WTC11 (cell line): ENCODE measurements around the gene ARMC10. TPM values are rescaled to one million over a fixed set of nuclear protein-coding genes. Genes with fewer than 3 reads are reported as not detected.

Experiments
- ATAC-seq: fragments of 200-7000 bp; cut with Tn5 transposase; 2 replicates; pipeline ENCODE4 v1.10.0; 2021; ENCODE audit warnings: mild to moderate bottlenecking, moderate library complexity
- CTCF ChIA-PET: fragments of 300-600 bp; sonication (Branson Sonifier 250); formaldehyde crosslinking; loops from one replicate; lab custom pipeline; 2021; ENCODE audit warnings: antibody characterized with exemption; lab: Charles Lee
- POLR2A ChIA-PET: fragments of 350-600 bp; sonication (Branson Sonifier 250); formaldehyde crosslinking; loops from one replicate; lab custom pipeline; 2021; ENCODE audit warnings: antibody characterized with exemption; lab: Charles Lee
- DNase-seq: peaks from one replicate; pipeline ENCODE4 v3.0.0; 2021; ENCODE audit warnings: low spot score
- H3K27ac Mint-ChIP-seq: 2 replicates; pipeline ENCODE4 v1.8.0; 2021; ENCODE audit warnings: mixed read lengths
- H3K27me3 Mint-ChIP-seq: 2 replicates; pipeline ENCODE4 v1.8.0; 2021; ENCODE audit warnings: low read depth, mild to moderate bottlenecking, moderate library complexity, mixed read lengths
- H3K36me3 Mint-ChIP-seq: 2 replicates; pipeline ENCODE4 v1.8.0; 2021; ENCODE audit warnings: mixed read lengths
- H3K4me1 Mint-ChIP-seq: 2 replicates; pipeline ENCODE4 v1.8.0; 2022; ENCODE audit warnings: mixed read lengths
- H3K4me3 Mint-ChIP-seq: 2 replicates; pipeline ENCODE4 v1.8.0; 2021; ENCODE audit warnings: mild to moderate bottlenecking, moderate library complexity, mixed read lengths
- H3K9me3 Mint-ChIP-seq: 2 replicates; pipeline ENCODE4 v1.8.0; 2021; ENCODE audit warnings: mixed read lengths
- GABPB1 ChIP-seq: sonication (generic); formaldehyde crosslinking; IDR thresholded peaks from 2 replicates; pipeline ENCODE4 v1.8.1; 2023; ENCODE audit warnings: mild to moderate bottlenecking, missing genetic modification reagents
- MXD4 ChIP-seq: fragments of 250-450 bp; sonication (Bioruptor Pico); IDR thresholded peaks from 2 replicates; pipeline ENCODE4 v1.8.0; 2021; ENCODE audit warnings: mild to moderate bottlenecking, moderate library complexity, borderline replicate concordance
- NFATC4 ChIP-seq: fragments of 250-450 bp; sonication (Bioruptor Pico); IDR thresholded peaks from 2 replicates; pipeline ENCODE4 v1.9.0; 2021; ENCODE audit warnings: mild to moderate bottlenecking
- PRRX2 ChIP-seq: fragments of 250-450 bp; sonication (Bioruptor Pico); IDR thresholded peaks from 2 replicates; pipeline ENCODE4 v1.8.0; 2021; ENCODE audit warnings: mild to moderate bottlenecking
- RELA ChIP-seq: sonication (generic); formaldehyde crosslinking; IDR thresholded peaks from 2 replicates; pipeline ENCODE4 v1.8.1; 2022; ENCODE audit warnings: missing genetic modification reagents, mild to moderate bottlenecking, borderline replicate concordance
- TCF7 ChIP-seq: sonication (generic); formaldehyde crosslinking; IDR thresholded peaks from 2 replicates; pipeline ENCODE4 v1.8.0; 2022; ENCODE audit warnings: mild to moderate bottlenecking, low read depth, missing genetic modification reagents, moderate library complexity
- TEAD1 ChIP-seq: sonication (generic); formaldehyde crosslinking; IDR thresholded peaks from 2 replicates; pipeline ENCODE4 v1.8.0; 2022; ENCODE audit warnings: mild to moderate bottlenecking, missing genetic modification reagents
- ZNF317 ChIP-seq: sonication (generic); formaldehyde crosslinking; IDR thresholded peaks from 2 replicates; pipeline ENCODE4 v1.8.1; 2023; ENCODE audit warnings: low read depth, mild to moderate bottlenecking, moderate library complexity, missing genetic modification reagents, borderline replicate concordance
- total RNA-seq: library from RNA; stranded (reverse); gene quantifications from 3 replicates; pipeline ENCODE4 v1.2.3, GENCODE V29; 2021
- TF ChIP-seq, protein P1 (sequence below): sonication (generic); formaldehyde crosslinking; IDR thresholded peaks from 2 replicates; pipeline ENCODE4 v1.8.0; 2022; ENCODE audit warnings: missing genetic modification reagents
- TF ChIP-seq, protein P2 (sequence below): sonication (generic); formaldehyde crosslinking; IDR thresholded peaks from 2 replicates; pipeline ENCODE4 v1.8.1; 2023; ENCODE audit warnings: mild to moderate bottlenecking, missing genetic modification reagents, moderate library complexity
- TF ChIP-seq, protein P3 (sequence below): fragments of 200-600 bp; IDR thresholded peaks from 2 replicates; pipeline ENCODE4 v1.8.0; 2022; ENCODE audit warnings: antibody characterized with exemption
- TF ChIP-seq, protein P4 (sequence below): sonication (generic); formaldehyde crosslinking; IDR thresholded peaks from 2 replicates; pipeline ENCODE4 v1.8.1; 2023; ENCODE audit warnings: mild to moderate bottlenecking, missing genetic modification reagents, moderate library complexity
- TF ChIP-seq, protein P5 (sequence below): sonication (generic); formaldehyde crosslinking; IDR thresholded peaks from 2 replicates; pipeline ENCODE4 v1.8.1; 2022; ENCODE audit warnings: low read depth, missing genetic modification reagents, borderline replicate concordance
- TF ChIP-seq, protein P6 (sequence below): sonication (generic); formaldehyde crosslinking; IDR thresholded peaks from 2 replicates; pipeline ENCODE4 v1.8.0; 2023; ENCODE audit warnings: missing genetic modification reagents, mild to moderate bottlenecking, borderline replicate concordance
- TF ChIP-seq, protein P7 (sequence below): sonication (generic); formaldehyde crosslinking; IDR thresholded peaks from 2 replicates; pipeline ENCODE4 v1.8.1; 2022; ENCODE audit warnings: mild to moderate bottlenecking, moderate library complexity, missing genetic modification reagents
- TF ChIP-seq, protein P8 (sequence below): sonication (generic); formaldehyde crosslinking; IDR thresholded peaks from 2 replicates; pipeline ENCODE4 v1.8.1; 2022; ENCODE audit warnings: missing genetic modification reagents, borderline replicate concordance

The ARMC10 gene
- total RNA-seq, 1 experiment from 2014 or later: 35.4 TPM

DNA sequence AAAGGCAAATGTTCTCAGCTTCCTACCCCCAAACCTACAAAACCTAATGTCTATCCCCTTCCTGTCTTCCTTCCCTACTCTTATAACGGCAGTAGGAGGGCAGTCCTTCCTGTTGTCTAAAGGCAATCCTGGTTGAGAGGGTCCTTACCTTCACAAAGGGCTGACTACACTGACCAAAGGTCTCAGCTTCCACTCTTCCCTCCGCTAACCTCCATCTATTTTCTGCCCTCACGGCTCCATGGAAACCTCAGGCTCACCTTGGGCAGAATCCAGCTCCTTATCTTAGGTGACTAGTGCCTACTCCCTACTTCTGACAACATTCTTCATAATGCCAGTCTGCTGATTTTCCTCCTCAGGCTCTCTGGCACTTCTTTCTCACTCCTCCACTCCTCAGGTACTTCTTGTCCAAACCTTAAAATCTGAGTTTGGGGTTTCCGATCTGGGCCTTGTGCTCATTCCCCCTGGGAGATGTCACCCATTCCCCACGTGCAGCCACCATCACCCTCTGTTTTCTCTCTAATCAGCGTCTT lies 886 bp upstream of the ARMC10 start:
- ATAC-seq (peak; percentile 3), DNase-seq (no peak)

More for the DNA sequence above, 886 bp upstream of the ARMC10 start:
- TF ChIP-seq, protein P1, sequence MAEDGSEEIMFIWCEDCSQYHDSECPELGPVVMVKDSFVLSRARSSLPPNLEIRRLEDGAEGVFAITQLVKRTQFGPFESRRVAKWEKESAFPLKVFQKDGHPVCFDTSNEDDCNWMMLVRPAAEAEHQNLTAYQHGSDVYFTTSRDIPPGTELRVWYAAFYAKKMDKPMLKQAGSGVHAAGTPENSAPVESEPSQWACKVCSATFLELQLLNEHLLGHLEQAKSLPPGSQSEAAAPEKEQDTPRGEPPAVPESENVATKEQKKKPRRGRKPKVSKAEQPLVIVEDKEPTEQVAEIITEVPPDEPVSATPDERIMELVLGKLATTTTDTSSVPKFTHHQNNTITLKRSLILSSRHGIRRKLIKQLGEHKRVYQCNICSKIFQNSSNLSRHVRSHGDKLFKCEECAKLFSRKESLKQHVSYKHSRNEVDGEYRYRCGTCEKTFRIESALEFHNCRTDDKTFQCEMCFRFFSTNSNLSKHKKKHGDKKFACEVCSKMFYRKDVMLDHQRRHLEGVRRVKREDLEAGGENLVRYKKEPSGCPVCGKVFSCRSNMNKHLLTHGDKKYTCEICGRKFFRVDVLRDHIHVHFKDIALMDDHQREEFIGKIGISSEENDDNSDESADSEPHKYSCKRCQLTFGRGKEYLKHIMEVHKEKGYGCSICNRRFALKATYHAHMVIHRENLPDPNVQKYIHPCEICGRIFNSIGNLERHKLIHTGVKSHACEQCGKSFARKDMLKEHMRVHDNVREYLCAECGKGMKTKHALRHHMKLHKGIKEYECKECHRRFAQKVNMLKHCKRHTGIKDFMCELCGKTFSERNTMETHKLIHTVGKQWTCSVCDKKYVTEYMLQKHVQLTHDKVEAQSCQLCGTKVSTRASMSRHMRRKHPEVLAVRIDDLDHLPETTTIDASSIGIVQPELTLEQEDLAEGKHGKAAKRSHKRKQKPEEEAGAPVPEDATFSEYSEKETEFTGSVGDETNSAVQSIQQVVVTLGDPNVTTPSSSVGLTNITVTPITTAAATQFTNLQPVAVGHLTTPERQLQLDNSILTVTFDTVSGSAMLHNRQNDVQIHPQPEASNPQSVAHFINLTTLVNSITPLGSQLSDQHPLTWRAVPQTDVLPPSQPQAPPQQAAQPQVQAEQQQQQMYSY (CRISPR knock-in tag): no peak
- TF ChIP-seq, protein P2, sequence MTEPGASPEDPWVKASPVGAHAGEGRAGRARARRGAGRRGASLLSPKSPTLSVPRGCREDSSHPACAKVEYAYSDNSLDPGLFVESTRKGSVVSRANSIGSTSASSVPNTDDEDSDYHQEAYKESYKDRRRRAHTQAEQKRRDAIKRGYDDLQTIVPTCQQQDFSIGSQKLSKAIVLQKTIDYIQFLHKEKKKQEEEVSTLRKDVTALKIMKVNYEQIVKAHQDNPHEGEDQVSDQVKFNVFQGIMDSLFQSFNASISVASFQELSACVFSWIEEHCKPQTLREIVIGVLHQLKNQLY (CRISPR knock-in tag): no peak
- TF ChIP-seq, protein P3, sequence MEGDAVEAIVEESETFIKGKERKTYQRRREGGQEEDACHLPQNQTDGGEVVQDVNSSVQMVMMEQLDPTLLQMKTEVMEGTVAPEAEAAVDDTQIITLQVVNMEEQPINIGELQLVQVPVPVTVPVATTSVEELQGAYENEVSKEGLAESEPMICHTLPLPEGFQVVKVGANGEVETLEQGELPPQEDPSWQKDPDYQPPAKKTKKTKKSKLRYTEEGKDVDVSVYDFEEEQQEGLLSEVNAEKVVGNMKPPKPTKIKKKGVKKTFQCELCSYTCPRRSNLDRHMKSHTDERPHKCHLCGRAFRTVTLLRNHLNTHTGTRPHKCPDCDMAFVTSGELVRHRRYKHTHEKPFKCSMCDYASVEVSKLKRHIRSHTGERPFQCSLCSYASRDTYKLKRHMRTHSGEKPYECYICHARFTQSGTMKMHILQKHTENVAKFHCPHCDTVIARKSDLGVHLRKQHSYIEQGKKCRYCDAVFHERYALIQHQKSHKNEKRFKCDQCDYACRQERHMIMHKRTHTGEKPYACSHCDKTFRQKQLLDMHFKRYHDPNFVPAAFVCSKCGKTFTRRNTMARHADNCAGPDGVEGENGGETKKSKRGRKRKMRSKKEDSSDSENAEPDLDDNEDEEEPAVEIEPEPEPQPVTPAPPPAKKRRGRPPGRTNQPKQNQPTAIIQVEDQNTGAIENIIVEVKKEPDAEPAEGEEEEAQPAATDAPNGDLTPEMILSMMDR: no peak
- TF ChIP-seq GABPB1: no peak
- TF ChIP-seq, protein P4, sequence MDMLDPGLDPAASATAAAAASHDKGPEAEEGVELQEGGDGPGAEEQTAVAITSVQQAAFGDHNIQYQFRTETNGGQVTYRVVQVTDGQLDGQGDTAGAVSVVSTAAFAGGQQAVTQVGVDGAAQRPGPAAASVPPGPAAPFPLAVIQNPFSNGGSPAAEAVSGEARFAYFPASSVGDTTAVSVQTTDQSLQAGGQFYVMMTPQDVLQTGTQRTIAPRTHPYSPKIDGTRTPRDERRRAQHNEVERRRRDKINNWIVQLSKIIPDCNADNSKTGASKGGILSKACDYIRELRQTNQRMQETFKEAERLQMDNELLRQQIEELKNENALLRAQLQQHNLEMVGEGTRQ (CRISPR knock-in tag): no peak
- no peak for TF ChIP-seq MXD4
- no peak for TF ChIP-seq PRRX2
- TF ChIP-seq RELA: no peak
- TF ChIP-seq NFATC4: no peak
- TF ChIP-seq, protein P5, sequence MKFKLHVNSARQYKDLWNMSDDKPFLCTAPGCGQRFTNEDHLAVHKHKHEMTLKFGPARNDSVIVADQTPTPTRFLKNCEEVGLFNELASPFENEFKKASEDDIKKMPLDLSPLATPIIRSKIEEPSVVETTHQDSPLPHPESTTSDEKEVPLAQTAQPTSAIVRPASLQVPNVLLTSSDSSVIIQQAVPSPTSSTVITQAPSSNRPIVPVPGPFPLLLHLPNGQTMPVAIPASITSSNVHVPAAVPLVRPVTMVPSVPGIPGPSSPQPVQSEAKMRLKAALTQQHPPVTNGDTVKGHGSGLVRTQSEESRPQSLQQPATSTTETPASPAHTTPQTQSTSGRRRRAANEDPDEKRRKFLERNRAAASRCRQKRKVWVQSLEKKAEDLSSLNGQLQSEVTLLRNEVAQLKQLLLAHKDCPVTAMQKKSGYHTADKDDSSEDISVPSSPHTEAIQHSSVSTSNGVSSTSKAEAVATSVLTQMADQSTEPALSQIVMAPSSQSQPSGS: no peak
- no peak for TF ChIP-seq TCF7
- TF ChIP-seq, protein P6, sequence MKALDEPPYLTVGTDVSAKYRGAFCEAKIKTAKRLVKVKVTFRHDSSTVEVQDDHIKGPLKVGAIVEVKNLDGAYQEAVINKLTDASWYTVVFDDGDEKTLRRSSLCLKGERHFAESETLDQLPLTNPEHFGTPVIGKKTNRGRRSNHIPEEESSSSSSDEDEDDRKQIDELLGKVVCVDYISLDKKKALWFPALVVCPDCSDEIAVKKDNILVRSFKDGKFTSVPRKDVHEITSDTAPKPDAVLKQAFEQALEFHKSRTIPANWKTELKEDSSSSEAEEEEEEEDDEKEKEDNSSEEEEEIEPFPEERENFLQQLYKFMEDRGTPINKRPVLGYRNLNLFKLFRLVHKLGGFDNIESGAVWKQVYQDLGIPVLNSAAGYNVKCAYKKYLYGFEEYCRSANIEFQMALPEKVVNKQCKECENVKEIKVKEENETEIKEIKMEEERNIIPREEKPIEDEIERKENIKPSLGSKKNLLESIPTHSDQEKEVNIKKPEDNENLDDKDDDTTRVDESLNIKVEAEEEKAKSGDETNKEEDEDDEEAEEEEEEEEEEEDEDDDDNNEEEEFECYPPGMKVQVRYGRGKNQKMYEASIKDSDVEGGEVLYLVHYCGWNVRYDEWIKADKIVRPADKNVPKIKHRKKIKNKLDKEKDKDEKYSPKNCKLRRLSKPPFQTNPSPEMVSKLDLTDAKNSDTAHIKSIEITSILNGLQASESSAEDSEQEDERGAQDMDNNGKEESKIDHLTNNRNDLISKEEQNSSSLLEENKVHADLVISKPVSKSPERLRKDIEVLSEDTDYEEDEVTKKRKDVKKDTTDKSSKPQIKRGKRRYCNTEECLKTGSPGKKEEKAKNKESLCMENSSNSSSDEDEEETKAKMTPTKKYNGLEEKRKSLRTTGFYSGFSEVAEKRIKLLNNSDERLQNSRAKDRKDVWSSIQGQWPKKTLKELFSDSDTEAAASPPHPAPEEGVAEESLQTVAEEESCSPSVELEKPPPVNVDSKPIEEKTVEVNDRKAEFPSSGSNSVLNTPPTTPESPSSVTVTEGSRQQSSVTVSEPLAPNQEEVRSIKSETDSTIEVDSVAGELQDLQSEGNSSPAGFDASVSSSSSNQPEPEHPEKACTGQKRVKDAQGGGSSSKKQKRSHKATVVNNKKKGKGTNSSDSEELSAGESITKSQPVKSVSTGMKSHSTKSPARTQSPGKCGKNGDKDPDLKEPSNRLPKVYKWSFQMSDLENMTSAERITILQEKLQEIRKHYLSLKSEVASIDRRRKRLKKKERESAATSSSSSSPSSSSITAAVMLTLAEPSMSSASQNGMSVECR (CRISPR knock-in tag): no peak
- TF ChIP-seq, protein P7, sequence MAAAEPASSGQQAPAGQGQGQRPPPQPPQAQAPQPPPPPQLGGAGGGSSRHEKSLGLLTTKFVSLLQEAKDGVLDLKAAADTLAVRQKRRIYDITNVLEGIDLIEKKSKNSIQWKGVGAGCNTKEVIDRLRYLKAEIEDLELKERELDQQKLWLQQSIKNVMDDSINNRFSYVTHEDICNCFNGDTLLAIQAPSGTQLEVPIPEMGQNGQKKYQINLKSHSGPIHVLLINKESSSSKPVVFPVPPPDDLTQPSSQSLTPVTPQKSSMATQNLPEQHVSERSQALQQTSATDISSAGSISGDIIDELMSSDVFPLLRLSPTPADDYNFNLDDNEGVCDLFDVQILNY (CRISPR knock-in tag): no peak
- no peak for TF ChIP-seq TEAD1 (CRISPR knock-in tag)
- no peak for TF ChIP-seq ZNF317 (CRISPR knock-in tag)
- TF ChIP-seq, protein P8, sequence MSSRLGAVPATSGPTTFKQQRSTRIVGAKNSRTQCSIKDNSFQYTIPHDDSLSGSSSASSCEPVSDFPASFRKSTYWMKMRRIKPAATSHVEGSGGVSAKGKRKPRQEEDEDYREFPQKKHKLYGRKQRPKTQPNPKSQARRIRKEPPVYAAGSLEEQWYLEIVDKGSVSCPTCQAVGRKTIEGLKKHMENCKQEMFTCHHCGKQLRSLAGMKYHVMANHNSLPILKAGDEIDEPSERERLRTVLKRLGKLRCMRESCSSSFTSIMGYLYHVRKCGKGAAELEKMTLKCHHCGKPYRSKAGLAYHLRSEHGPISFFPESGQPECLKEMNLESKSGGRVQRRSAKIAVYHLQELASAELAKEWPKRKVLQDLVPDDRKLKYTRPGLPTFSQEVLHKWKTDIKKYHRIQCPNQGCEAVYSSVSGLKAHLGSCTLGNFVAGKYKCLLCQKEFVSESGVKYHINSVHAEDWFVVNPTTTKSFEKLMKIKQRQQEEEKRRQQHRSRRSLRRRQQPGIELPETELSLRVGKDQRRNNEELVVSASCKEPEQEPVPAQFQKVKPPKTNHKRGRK (CRISPR knock-in tag): no peak
- ChIA-PET CTCF (interaction anchor here (1.5 to 2.9 kb wide), 2 partner anchors 8 to 12 kb away, joined by 14 to 47 read pairs; no protein-coding TSS in a partner anchor), POLR2A (interaction anchor here (1.6 kb wide), 1 partner anchor 325 kb away, joined by 6 read pairs; the partner anchor contains the start of gene FAM185A)
- H3K27me3 Mint-ChIP-seq: no peaks in the 10 kb centered on the region
- H3K4me3 Mint-ChIP-seq: peak overlapping the region; percentile 91
- peak overlapping the region; percentile 28 for H3K27ac Mint-ChIP-seq
- peaks cover 22% of the 10 kb centered on the region for H3K4me1 Mint-ChIP-seq
- H3K36me3 Mint-ChIP-seq: peaks cover 4% of the 10 kb centered on the region
- H3K9me3 Mint-ChIP-seq: peaks cover 6% of the 10 kb centered on the region; the same call in 1 of the 2 replicates
